DND-41 (cell line): Measurements from ENCODE around the gene BBS10.

Experiments
- ATAC-seq: fragments of 200-7000 bp; cut with Tn5 transposase; 3 replicates; pipeline ENCODE4 v1.9.1; 2021; ENCODE audit warnings: low read depth; ENCODE audit not compliant: insufficient read depth
- DNase-seq: peaks from one replicate; pipeline ENCODE4 v3.0.0-alpha.2; 2020
- H2AFZ ChIP-seq: 2 replicates; pipeline ENCODE4 v1.6.0; 2012; ENCODE audit warnings: low read depth, low read length
- H3K27ac ChIP-seq: 2 replicates; pipeline ENCODE4 v1.5.1; 2012; ENCODE audit warnings: low read length, inconsistent platforms
- H3K27me3 ChIP-seq: fragments of 200-600 bp; sonication (generic); 2 replicates; pipeline ENCODE4 v1.6.0; 2012; ENCODE audit warnings: low read length, mild to moderate bottlenecking, inconsistent platforms; ENCODE audit not compliant: insufficient read depth, poor library complexity
- H3K36me3 ChIP-seq: 2 replicates; pipeline ENCODE4 v1.5.1; 2012; ENCODE audit warnings: low read length, inconsistent platforms; ENCODE audit not compliant: insufficient read depth
- H3K4me1 ChIP-seq: 2 replicates; pipeline ENCODE4 v1.5.1; 2012; ENCODE audit warnings: mild to moderate bottlenecking, low read length; ENCODE audit not compliant: insufficient read depth
- H3K4me2 ChIP-seq: 2 replicates; pipeline ENCODE4 v1.6.0; 2012; ENCODE audit warnings: mild to moderate bottlenecking, moderate library complexity, low read length, inconsistent platforms; ENCODE audit not compliant: insufficient read depth
- H3K4me3 ChIP-seq, 2 experiments: fragments of 200-600 bp in 1 of 2; shearing (Covaris generic) in 1 of 2; 2 replicates each; pipeline ENCODE4 v1.5.1; 2012 to 2016; ENCODE audit warnings: inconsistent platforms in 2 of 2, low read length in 2 of 2, mild to moderate bottlenecking in 2 of 2, low read depth in 1 of 2, moderate library complexity in 1 of 2
- H3K79me2 ChIP-seq: 2 replicates; pipeline ENCODE4 v1.6.0; 2012; ENCODE audit warnings: low read length, inconsistent platforms; ENCODE audit not compliant: insufficient read depth
- H3K9ac ChIP-seq: 2 replicates; pipeline ENCODE4 v1.6.0; 2012; ENCODE audit warnings: low read depth, mild to moderate bottlenecking, inconsistent platforms, low read length, moderate library complexity
- H3K9me3 ChIP-seq: 2 replicates; pipeline ENCODE4 v1.5.1; 2012; ENCODE audit warnings: low read length, moderate library complexity, mild to moderate bottlenecking, inconsistent platforms; ENCODE audit not compliant: insufficient read depth, severe bottlenecking
- H4K20me1 ChIP-seq: 2 replicates; pipeline ENCODE4 v1.6.0; 2012; ENCODE audit warnings: low read length; ENCODE audit not compliant: insufficient read depth
- CTCF ChIP-seq: IDR thresholded peaks from 2 replicates; pipeline ENCODE4 v1.5.1; 2012; ENCODE audit warnings: borderline replicate concordance, low read length, moderate library complexity, mild to moderate bottlenecking; ENCODE audit not compliant: poor library complexity, severe bottlenecking; ENCODE audit errors: extremely low read depth
- EZH2 ChIP-seq: IDR thresholded peaks from 3 replicates; pipeline ENCODE4 v1.6.1; 2012; ENCODE audit warnings: borderline replicate concordance, low read depth, mild to moderate bottlenecking, moderate library complexity, low read length, inconsistent platforms; ENCODE audit not compliant: severe bottlenecking

BBS10 gene

GRCh38 chr12:76318773-76319594, 29.2 kb downstream of the BBS10 start:
- ATAC-seq (no peak), DNase-seq (no peak)
- Histone ChIP-seq H3K4me1 (no peaks in the 10 kb centered on the region), H3K9me3 (no peaks in the 10 kb centered on the region), H3K36me3 (no peaks in the 10 kb centered on the region), H3K9ac (no peak overlapping the region), H4K20me1 (no peaks in the 10 kb centered on the region), H3K79me2 (no peaks in the 10 kb centered on the region), H3K4me3 (no peak overlapping the region), H3K27ac (no peak overlapping the region), H3K27me3 (no peaks in the 10 kb centered on the region), H2AFZ (no peak overlapping the region), H3K4me2 (no peak overlapping the region)
- TF ChIP-seq EZH2 (no peak), CTCF (no peak)

- DNase-seq (no peak), ATAC-seq (peak; percentile 24; the same call in 1 of the 3 replicates)
- H3K4me1 ChIP-seq: no peaks in the 10 kb centered on the region
- no peaks in the 10 kb centered on the region for H3K9me3 ChIP-seq
- no peak overlapping the region for H3K4me3 ChIP-seq
- H3K4me2 ChIP-seq: no peak overlapping the region
- H2AFZ ChIP-seq: no peak overlapping the region
- H3K9ac ChIP-seq: no peak overlapping the region
- TF ChIP-seq CTCF: no peak
- no peak for TF ChIP-seq EZH2
- no peak overlapping the region for H3K27ac ChIP-seq
- no peaks in the 10 kb centered on the region for H3K27me3 ChIP-seq
- H4K20me1 ChIP-seq: no peaks in the 10 kb centered on the region
- H3K36me3 ChIP-seq: no peaks in the 10 kb centered on the region
- H3K79me2 ChIP-seq: no peaks in the 10 kb centered on the region
Observed at GRCh38 chr12:76317976-76318375, 30.2 kb downstream of the BBS10 start.

- ATAC-seq: no peak
- H2AFZ ChIP-seq: no peak overlapping the region
Observed at GRCh38 chr12:76316468-76316867, 31.7 kb downstream of the BBS10 start.

More at GRCh38 chr12:76316468-76316867, 31.7 kb downstream of the BBS10 start:
- H3K27ac ChIP-seq: no peak overlapping the region
- no peaks in the 10 kb centered on the region for H3K36me3 ChIP-seq
- no peaks in the 10 kb centered on the region for H3K27me3 ChIP-seq
- no peaks in the 10 kb centered on the region for H3K4me1 ChIP-seq
- no peak overlapping the region for H3K4me2 ChIP-seq
- H3K9me3 ChIP-seq: no peaks in the 10 kb centered on the region
- TF ChIP-seq EZH2: no peak
- no peak for TF ChIP-seq CTCF
- no peaks in the 10 kb centered on the region for H4K20me1 ChIP-seq
- DNase-seq: no peak
- no peak overlapping the region for H3K9ac ChIP-seq
- H3K4me3 ChIP-seq: no peak overlapping the region
- H3K79me2 ChIP-seq: no peaks in the 10 kb centered on the region
